WTC11 (cell line): ENCODE measurements around the gene C1orf87. TPM values are rescaled to one million over a fixed set of nuclear protein-coding genes. Genes with fewer than 3 reads are reported as not detected.

ENCODE experiments used
- ATAC-seq: fragments of 200-7000 bp; cut with Tn5 transposase; 2 replicates; pipeline ENCODE4 v1.10.0; 2021; ENCODE audit warnings: mild to moderate bottlenecking, moderate library complexity
- CTCF ChIA-PET: fragments of 300-600 bp; sonication (Branson Sonifier 250); formaldehyde crosslinking; loops from one replicate; lab custom pipeline; 2021; ENCODE audit warnings: antibody characterized with exemption; lab: Charles Lee
- POLR2A ChIA-PET: fragments of 350-600 bp; sonication (Branson Sonifier 250); formaldehyde crosslinking; loops from one replicate; lab custom pipeline; 2021; ENCODE audit warnings: antibody characterized with exemption; lab: Charles Lee
- DNase-seq: peaks from one replicate; pipeline ENCODE4 v3.0.0; 2021; ENCODE audit warnings: low spot score
- H3K27ac Mint-ChIP-seq: 2 replicates; pipeline ENCODE4 v1.8.0; 2021; ENCODE audit warnings: mixed read lengths
- H3K27me3 Mint-ChIP-seq: 2 replicates; pipeline ENCODE4 v1.8.0; 2021; ENCODE audit warnings: low read depth, mild to moderate bottlenecking, moderate library complexity, mixed read lengths
- H3K36me3 Mint-ChIP-seq: 2 replicates; pipeline ENCODE4 v1.8.0; 2021; ENCODE audit warnings: mixed read lengths
- H3K4me1 Mint-ChIP-seq: 2 replicates; pipeline ENCODE4 v1.8.0; 2022; ENCODE audit warnings: mixed read lengths
- H3K4me3 Mint-ChIP-seq: 2 replicates; pipeline ENCODE4 v1.8.0; 2021; ENCODE audit warnings: mild to moderate bottlenecking, moderate library complexity, mixed read lengths
- H3K9me3 Mint-ChIP-seq: 2 replicates; pipeline ENCODE4 v1.8.0; 2021; ENCODE audit warnings: mixed read lengths
- ATF6 ChIP-seq: sonication (generic); formaldehyde crosslinking; IDR thresholded peaks from 2 replicates; pipeline ENCODE4 v1.8.1; 2023; ENCODE audit warnings: mild to moderate bottlenecking, missing genetic modification reagents
- ERG ChIP-seq: fragments of 250-450 bp; sonication (Bioruptor Pico); IDR thresholded peaks from 2 replicates; pipeline ENCODE4 v1.8.0; 2021; ENCODE audit warnings: mild to moderate bottlenecking
- FOXP1 ChIP-seq: sonication (generic); formaldehyde crosslinking; IDR thresholded peaks from 2 replicates; pipeline ENCODE4 v1.8.0; 2022; ENCODE audit warnings: missing genetic modification reagents, mild to moderate bottlenecking, moderate library complexity, borderline replicate concordance
- GTF2I ChIP-seq: fragments of 250-450 bp; sonication (Bioruptor Pico); conservative IDR thresholded peaks from 2 replicates; pipeline ENCODE4 v1.4.0; 2021; ENCODE audit warnings: mild to moderate bottlenecking
- HMGXB4 ChIP-seq: sonication (generic); formaldehyde crosslinking; IDR thresholded peaks from 2 replicates; pipeline ENCODE4 v1.8.1; 2023; ENCODE audit warnings: mild to moderate bottlenecking, moderate library complexity, missing genetic modification reagents
- JAZF1 ChIP-seq: fragments of 250-450 bp; sonication (Bioruptor Pico); IDR thresholded peaks from 2 replicates; pipeline ENCODE4 v1.9.0; 2021; ENCODE audit warnings: moderate library complexity, mild to moderate bottlenecking, inconsistent platforms
- JUN ChIP-seq: sonication (generic); formaldehyde crosslinking; IDR thresholded peaks from 2 replicates; pipeline ENCODE4 v1.8.0; 2023; ENCODE audit warnings: mild to moderate bottlenecking, missing genetic modification reagents
- MAX ChIP-seq: sonication (generic); formaldehyde crosslinking; IDR thresholded peaks from 2 replicates; pipeline ENCODE4 v1.8.0; 2022; ENCODE audit warnings: mild to moderate bottlenecking, missing genetic modification reagents
- NFE2L1 ChIP-seq: sonication (generic); formaldehyde crosslinking; IDR thresholded peaks from 2 replicates; pipeline ENCODE4 v1.8.1; 2023; ENCODE audit warnings: missing genetic modification reagents
- OVOL2 ChIP-seq: fragments of 250-450 bp; sonication (Bioruptor Pico); IDR thresholded peaks from 2 replicates; pipeline ENCODE4 v1.9.0; 2021; ENCODE audit warnings: mild to moderate bottlenecking, borderline replicate concordance
- TCF7 ChIP-seq: sonication (generic); formaldehyde crosslinking; IDR thresholded peaks from 2 replicates; pipeline ENCODE4 v1.8.0; 2022; ENCODE audit warnings: mild to moderate bottlenecking, low read depth, missing genetic modification reagents, moderate library complexity
- ZNF219 ChIP-seq: sonication (generic); formaldehyde crosslinking; IDR thresholded peaks from 2 replicates; pipeline ENCODE4 v1.8.0; 2023; ENCODE audit warnings: missing genetic modification reagents, mild to moderate bottlenecking, borderline replicate concordance
- ZNF263 ChIP-seq: sonication (generic); formaldehyde crosslinking; IDR thresholded peaks from 2 replicates; pipeline ENCODE4 v1.8.1; 2022; ENCODE audit warnings: low read depth, mild to moderate bottlenecking, moderate library complexity, missing genetic modification reagents
- total RNA-seq: library from RNA; stranded (reverse); gene quantifications from 3 replicates; pipeline ENCODE4 v1.2.3, GENCODE V29; 2021
- TF ChIP-seq, protein P1 (sequence below): sonication (generic); formaldehyde crosslinking; IDR thresholded peaks from 2 replicates; pipeline ENCODE4 v1.8.0; 2022; ENCODE audit warnings: missing genetic modification reagents
- TF ChIP-seq, protein P2 (sequence below): sonication (generic); formaldehyde crosslinking; IDR thresholded peaks from 2 replicates; pipeline ENCODE4 v1.8.1; 2023; ENCODE audit warnings: mild to moderate bottlenecking, missing genetic modification reagents

The C1orf87 gene
- total RNA-seq, 1 experiment from 2014 or later = 0.22 TPM

GRCh38 chr1:60111118-60111517 is 37.5 kb upstream of the C1orf87 start (continued):
- TF ChIP-seq JAZF1 (no peak), FOXP1 (CRISPR knock-in tag) (no peak), JUN (no peak)
- TF ChIP-seq, protein P1, sequence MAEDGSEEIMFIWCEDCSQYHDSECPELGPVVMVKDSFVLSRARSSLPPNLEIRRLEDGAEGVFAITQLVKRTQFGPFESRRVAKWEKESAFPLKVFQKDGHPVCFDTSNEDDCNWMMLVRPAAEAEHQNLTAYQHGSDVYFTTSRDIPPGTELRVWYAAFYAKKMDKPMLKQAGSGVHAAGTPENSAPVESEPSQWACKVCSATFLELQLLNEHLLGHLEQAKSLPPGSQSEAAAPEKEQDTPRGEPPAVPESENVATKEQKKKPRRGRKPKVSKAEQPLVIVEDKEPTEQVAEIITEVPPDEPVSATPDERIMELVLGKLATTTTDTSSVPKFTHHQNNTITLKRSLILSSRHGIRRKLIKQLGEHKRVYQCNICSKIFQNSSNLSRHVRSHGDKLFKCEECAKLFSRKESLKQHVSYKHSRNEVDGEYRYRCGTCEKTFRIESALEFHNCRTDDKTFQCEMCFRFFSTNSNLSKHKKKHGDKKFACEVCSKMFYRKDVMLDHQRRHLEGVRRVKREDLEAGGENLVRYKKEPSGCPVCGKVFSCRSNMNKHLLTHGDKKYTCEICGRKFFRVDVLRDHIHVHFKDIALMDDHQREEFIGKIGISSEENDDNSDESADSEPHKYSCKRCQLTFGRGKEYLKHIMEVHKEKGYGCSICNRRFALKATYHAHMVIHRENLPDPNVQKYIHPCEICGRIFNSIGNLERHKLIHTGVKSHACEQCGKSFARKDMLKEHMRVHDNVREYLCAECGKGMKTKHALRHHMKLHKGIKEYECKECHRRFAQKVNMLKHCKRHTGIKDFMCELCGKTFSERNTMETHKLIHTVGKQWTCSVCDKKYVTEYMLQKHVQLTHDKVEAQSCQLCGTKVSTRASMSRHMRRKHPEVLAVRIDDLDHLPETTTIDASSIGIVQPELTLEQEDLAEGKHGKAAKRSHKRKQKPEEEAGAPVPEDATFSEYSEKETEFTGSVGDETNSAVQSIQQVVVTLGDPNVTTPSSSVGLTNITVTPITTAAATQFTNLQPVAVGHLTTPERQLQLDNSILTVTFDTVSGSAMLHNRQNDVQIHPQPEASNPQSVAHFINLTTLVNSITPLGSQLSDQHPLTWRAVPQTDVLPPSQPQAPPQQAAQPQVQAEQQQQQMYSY (CRISPR knock-in tag) = no peak

- Mint-ChIP-seq H3K27me3 (no peaks in the 10 kb centered on the region), H3K9me3 (peaks cover 13% of the 10 kb centered on the region), H3K4me1 (no peaks in the 10 kb centered on the region), H3K27ac (no peak overlapping the region), H3K36me3 (no peaks in the 10 kb centered on the region), H3K4me3 (no peak overlapping the region)
- DNase-seq (no peak), ATAC-seq (no peak)
- ChIA-PET POLR2A (no interaction called here), CTCF (no interaction called here)
- TF ChIP-seq MAX (CRISPR knock-in tag) (no peak), NFE2L1 (CRISPR knock-in tag) (no peak), ZNF263 (no peak), ATF6 (CRISPR knock-in tag) (no peak)
Measured at GRCh38 chr1:60108196-60108595, 34.6 kb upstream of the C1orf87 start.

- ATAC-seq (no peak), DNase-seq (no peak)
- POLR2A ChIA-PET = no interaction called here
- TF ChIP-seq GTF2I (no peak), HMGXB4 (CRISPR knock-in tag) (no peak), ERG (no peak), NFE2L1 (CRISPR knock-in tag) (no peak), TCF7 (CRISPR knock-in tag) (no peak), ZNF219 (CRISPR knock-in tag) (no peak), OVOL2 (CRISPR knock-in tag) (no peak)
- TF ChIP-seq, protein P2, sequence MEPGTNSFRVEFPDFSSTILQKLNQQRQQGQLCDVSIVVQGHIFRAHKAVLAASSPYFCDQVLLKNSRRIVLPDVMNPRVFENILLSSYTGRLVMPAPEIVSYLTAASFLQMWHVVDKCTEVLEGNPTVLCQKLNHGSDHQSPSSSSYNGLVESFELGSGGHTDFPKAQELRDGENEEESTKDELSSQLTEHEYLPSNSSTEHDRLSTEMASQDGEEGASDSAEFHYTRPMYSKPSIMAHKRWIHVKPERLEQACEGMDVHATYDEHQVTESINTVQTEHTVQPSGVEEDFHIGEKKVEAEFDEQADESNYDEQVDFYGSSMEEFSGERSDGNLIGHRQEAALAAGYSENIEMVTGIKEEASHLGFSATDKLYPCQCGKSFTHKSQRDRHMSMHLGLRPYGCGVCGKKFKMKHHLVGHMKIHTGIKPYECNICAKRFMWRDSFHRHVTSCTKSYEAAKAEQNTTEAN (CRISPR knock-in tag) = no peak
- H3K9me3 Mint-ChIP-seq = peaks cover 8% of the 10 kb centered on the region; the same call in 1 of the 2 replicates
- H3K27ac Mint-ChIP-seq = no peak overlapping the region
- no peaks in the 10 kb centered on the region for H3K27me3 Mint-ChIP-seq
- CTCF ChIA-PET = no interaction called here
- no peaks in the 10 kb centered on the region for H3K36me3 Mint-ChIP-seq
- no peak overlapping the region for H3K4me3 Mint-ChIP-seq
- H3K4me1 Mint-ChIP-seq = no peaks in the 10 kb centered on the region
Measured at GRCh38 chr1:60103186-60103585, 29.6 kb upstream of the C1orf87 start.
